ENCODE measurements around the gene HMCN2. TPM values are rescaled to one million over a fixed set of nuclear protein-coding genes. Genes with fewer than 3 reads are reported as not detected.

Gene HMCN2
- total and polyA plus RNA-seq, 2 experiments from 2014 or later = 0.50 to 0.54 TPM

- Histone ChIP-seq H3K79me2 (no peaks in the 10 kb centered on the region), H3K4me2 (no peak overlapping the region), H3K4me1 (ENCODE audit: insufficient read depth) (no peaks in the 10 kb centered on the region), H3K27me3 (no peaks in the 10 kb centered on the region), H3K27ac (no peak overlapping the region), H3K9me3 (ENCODE audit: low read depth) (no peaks in the 10 kb centered on the region), H3K36me3 (replicated peaks; ENCODE audit: insufficient read depth, low read depth) (no peaks in the 10 kb centered on the region), H3K4me3 (no peak overlapping the region), H4K20me1 (ENCODE audit: insufficient read depth, poor library complexity, severe bottlenecking) (no peaks in the 10 kb centered on the region), H3K9me2 (replicated peaks; ENCODE audit: insufficient read depth) (no peaks in the 10 kb centered on the region), H2AFZ (no peak overlapping the region)
- WGBS (ENCODE audit: low lambda C conversion rate, missing lambda C conversion rate) = 97% methylated on average over 8 of the region's 11 CpGs
- TF ChIP-seq EZH2phosphoT487 (IDR thresholded peaks at IDR 0.05; ENCODE audit: low read depth, severe bottlenecking, unreplicated experiment) = no peak
- no peak for TF ChIP-seq CTCF (IDR thresholded peaks at IDR 0.05; ENCODE audit: poor library complexity)
- TF ChIP-seq EZH2 (IDR thresholded peaks at IDR 0.05; ENCODE audit: borderline replicate concordance) = no peak
- no peak for DNase-seq (ENCODE audit: low spot score)
Observed at GRCh38 chr9:130385257-130385656, 119.7 kb downstream of the HMCN2 start.

GRCh38 chr9:130387398-130387797, 121.8 kb downstream of the HMCN2 start:
- Histone ChIP-seq H3K9me2 (replicated peaks; ENCODE audit: insufficient read depth) (no peaks in the 10 kb centered on the region), H3K4me2 (no peak overlapping the region), H2AFZ (no peak overlapping the region), H3K27ac (no peak overlapping the region), H3K27me3 (no peaks in the 10 kb centered on the region), H3K4me1 (ENCODE audit: insufficient read depth) (no peaks in the 10 kb centered on the region), H4K20me1 (ENCODE audit: insufficient read depth, poor library complexity, severe bottlenecking) (no peaks in the 10 kb centered on the region), H3K4me3 (no peak overlapping the region), H3K79me2 (no peaks in the 10 kb centered on the region), H3K36me3 (replicated peaks; ENCODE audit: insufficient read depth, low read depth) (no peaks in the 10 kb centered on the region), H3K9me3 (ENCODE audit: low read depth) (no peaks in the 10 kb centered on the region)
- WGBS (ENCODE audit: low lambda C conversion rate, missing lambda C conversion rate) = 82% methylated on average over 8 of the region's 8 CpGs
- no peak for DNase-seq (ENCODE audit: low spot score)
- TF ChIP-seq EZH2 (IDR thresholded peaks at IDR 0.05; ENCODE audit: borderline replicate concordance) (no peak), EZH2phosphoT487 (IDR thresholded peaks at IDR 0.05; ENCODE audit: low read depth, severe bottlenecking, unreplicated experiment) (no peak), CTCF (IDR thresholded peaks at IDR 0.05; ENCODE audit: poor library complexity) (no peak)

GRCh38 chr9:130387905-130388304, 122.3 kb downstream of the HMCN2 start:
- H3K9me2 ChIP-seq (replicated peaks; ENCODE audit: insufficient read depth) = no peaks in the 10 kb centered on the region
- DNase-seq (ENCODE audit: low spot score) = no peak
- H3K36me3 ChIP-seq (replicated peaks; ENCODE audit: insufficient read depth, low read depth) = no peaks in the 10 kb centered on the region
- 84% methylated on average over 4 of the region's 4 CpGs for WGBS (ENCODE audit: low lambda C conversion rate, missing lambda C conversion rate)
- H3K79me2 ChIP-seq = no peaks in the 10 kb centered on the region
- no peak overlapping the region for H3K27ac ChIP-seq
- H3K4me1 ChIP-seq (ENCODE audit: insufficient read depth) = no peaks in the 10 kb centered on the region
- H4K20me1 ChIP-seq (ENCODE audit: insufficient read depth, poor library complexity, severe bottlenecking) = no peaks in the 10 kb centered on the region
- no peak overlapping the region for H2AFZ ChIP-seq
- TF ChIP-seq EZH2phosphoT487 (IDR thresholded peaks at IDR 0.05; ENCODE audit: low read depth, severe bottlenecking, unreplicated experiment) = no peak
- TF ChIP-seq CTCF (IDR thresholded peaks at IDR 0.05; ENCODE audit: poor library complexity) = no peak
- no peak for TF ChIP-seq EZH2 (IDR thresholded peaks at IDR 0.05; ENCODE audit: borderline replicate concordance)
- H3K9me3 ChIP-seq (ENCODE audit: low read depth) = no peaks in the 10 kb centered on the region
- H3K27me3 ChIP-seq = no peaks in the 10 kb centered on the region
- H3K4me2 ChIP-seq = no peak overlapping the region
- H3K4me3 ChIP-seq = no peak overlapping the region

- H3K4me3 ChIP-seq = no peak overlapping the region
- no peaks in the 10 kb centered on the region for H4K20me1 ChIP-seq (ENCODE audit: insufficient read depth, poor library complexity, severe bottlenecking)
- no peak overlapping the region for H2AFZ ChIP-seq
- no peaks in the 10 kb centered on the region for H3K27me3 ChIP-seq
- H3K36me3 ChIP-seq (replicated peaks; ENCODE audit: insufficient read depth, low read depth) = no peaks in the 10 kb centered on the region
- 61% methylated on average over 7 of the region's 7 CpGs for WGBS (ENCODE audit: low lambda C conversion rate, missing lambda C conversion rate)
- no peaks in the 10 kb centered on the region for H3K9me2 ChIP-seq (replicated peaks; ENCODE audit: insufficient read depth)
- H3K27ac ChIP-seq = no peak overlapping the region
- DNase-seq (ENCODE audit: low spot score) = no peak
- no peak overlapping the region for H3K4me2 ChIP-seq
- H3K4me1 ChIP-seq (ENCODE audit: insufficient read depth) = no peaks in the 10 kb centered on the region
- no peaks in the 10 kb centered on the region for H3K79me2 ChIP-seq
- TF ChIP-seq EZH2 (IDR thresholded peaks at IDR 0.05; ENCODE audit: borderline replicate concordance) (no peak), EZH2phosphoT487 (IDR thresholded peaks at IDR 0.05; ENCODE audit: low read depth, severe bottlenecking, unreplicated experiment) (no peak), CTCF (IDR thresholded peaks at IDR 0.05; ENCODE audit: poor library complexity) (no peak)
- no peaks in the 10 kb centered on the region for H3K9me3 ChIP-seq (ENCODE audit: low read depth)
Observed at GRCh38 chr9:130390390-130390789, 124.8 kb downstream of the HMCN2 start.

Measured in hepatocyte (in vitro differentiated cells).